HG03097 (cell line): Measurements from ENCODE around the gene MATN4.

Experiments used
- ATAC-seq: cut with Tn5 transposase; IDR thresholded peaks from one replicate; pipeline ENCODE4 v1.9.1; 2021; ENCODE audit not compliant: unreplicated experiment, low FRiP score

The MATN4 gene

DNA sequence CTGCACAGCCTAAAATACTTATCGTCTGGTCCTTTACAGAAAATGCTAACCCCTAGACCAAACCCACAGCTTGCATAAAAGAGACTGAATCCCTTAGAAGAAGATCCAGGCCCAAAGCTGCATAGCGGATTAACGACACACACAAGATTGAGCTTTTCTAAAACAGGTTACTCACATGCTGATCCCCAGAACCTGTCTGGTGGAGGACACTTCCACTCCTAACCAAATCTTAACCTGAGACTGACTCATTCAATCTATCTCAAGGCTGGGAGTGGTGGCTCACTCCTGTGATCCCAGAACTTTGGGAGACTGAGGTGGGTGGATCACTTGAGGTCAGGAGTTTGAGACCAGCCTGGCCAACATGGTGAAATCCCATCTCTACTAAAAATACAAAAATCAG lies 50.9 kb downstream of the MATN4 start:
- no peak for ATAC-seq

DNA sequence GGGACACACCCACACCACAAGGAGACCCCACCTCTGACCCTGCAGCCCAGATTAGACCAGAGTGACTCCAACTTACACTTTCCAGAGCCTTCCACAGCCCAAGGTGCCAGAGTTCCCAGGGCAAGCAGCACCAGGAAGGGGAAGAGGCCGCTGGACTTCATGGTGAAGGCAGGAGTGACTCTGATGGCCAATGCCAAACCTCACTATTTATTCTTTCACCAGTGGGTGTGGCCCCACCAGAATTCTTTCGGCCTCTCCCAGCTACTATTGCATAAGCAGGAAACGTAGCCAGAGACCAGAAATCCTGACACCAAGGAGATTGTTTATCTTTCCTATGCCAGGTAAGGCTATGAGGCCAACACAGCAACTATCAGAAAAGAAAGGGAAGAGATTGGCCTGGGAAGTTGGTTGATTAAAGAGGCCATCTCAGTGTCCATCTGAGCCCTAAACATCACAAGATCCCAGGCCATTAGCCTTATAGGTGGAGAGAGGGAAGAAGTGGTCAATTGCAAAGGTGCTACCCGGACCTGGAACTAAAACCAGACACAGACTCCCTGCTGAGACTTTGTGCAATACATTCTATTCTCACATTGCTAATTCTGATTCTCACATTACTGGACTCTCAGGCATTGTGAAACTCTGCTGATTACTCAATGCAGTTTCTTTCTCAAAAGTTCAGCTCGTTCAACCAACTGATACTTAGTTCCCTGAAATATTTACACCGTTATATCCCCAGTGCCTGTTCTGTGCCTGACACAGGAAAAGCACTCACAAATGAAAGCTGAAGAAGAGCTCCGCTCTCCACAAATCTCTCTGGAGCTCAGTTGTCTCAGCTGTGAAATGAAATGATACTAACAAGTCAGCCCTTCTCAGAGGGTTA lies 53.5 kb downstream of the MATN4 start, which contains the start of gene SLPI:
Gene SLPI (minus strand): TSS at position 182 of the 880 bp plus-strand sequence. CDS start 21 bp downstream, at position 161.
- no peak for ATAC-seq

DNA sequence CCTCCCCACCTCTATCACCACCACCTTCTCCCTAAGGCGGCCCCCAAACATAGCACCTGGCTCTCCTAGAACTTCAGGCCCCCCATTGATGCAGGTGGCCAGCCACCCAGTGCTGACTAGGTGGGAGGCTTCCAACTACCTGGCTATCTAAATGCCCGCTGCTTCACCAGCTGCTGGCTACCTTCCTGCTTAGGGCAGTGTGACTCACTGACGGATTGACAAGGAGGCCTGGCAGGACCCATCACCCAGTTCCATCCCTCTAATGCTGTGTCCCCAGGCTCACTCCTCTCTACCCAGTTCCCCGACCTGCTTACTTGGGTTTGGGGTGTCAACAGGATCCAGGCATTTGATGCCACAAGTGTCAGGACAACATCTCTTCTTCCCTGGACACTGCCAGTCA lies 54.8 kb downstream of the MATN4 start:
- ATAC-seq = no peak

DNA sequence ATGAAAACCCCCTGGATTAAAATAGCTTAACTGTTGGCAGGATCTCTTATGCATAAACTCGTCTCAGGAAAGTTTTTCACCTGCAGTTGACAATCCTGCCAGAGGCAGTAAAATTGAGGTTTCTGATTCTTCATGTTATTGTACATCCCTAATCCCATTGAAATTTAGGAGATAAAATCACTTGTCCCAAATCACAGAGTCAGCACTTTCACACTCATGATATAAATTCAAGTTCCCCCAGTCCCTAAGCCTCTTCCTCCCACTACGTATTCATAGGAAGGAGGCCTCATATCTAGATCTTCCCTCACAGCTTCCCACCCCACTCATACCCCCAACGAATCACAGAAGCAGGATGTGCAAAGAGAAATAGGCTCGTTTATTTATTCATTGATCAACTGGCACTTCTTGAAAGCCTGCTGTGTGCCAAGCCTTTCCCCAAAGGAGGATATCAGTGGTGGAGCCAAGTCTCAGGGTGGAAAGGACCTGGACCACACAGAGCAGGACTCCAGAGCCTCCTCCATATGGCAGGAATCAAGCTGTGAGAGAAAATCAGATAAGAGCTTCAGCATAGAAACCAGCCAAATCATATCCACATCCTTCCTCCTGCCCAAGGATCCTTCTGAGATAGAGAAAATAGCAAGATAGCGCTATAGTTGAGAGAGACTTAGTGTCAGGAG lies 56.1 kb downstream of the MATN4 start:
- no peak for ATAC-seq

DNA sequence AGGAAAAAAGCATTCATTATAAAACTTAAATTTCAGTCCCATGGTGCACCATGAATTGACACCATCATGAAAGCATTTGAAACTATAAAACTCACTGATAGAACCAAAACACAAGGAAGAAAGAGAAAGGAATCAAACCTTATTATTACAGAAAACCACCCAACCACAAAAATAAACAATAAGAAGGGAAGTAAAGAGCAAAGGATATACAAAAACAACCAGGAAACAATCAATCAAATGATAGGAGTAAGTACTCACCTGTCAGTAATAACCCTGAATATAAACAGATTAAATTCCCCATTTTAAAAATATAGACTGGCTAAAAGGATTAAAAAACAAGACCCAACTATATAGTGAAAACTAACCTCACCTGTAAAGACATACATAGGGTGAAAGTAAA lies 59.5 kb downstream of the MATN4 start:
- no peak for ATAC-seq

DNA sequence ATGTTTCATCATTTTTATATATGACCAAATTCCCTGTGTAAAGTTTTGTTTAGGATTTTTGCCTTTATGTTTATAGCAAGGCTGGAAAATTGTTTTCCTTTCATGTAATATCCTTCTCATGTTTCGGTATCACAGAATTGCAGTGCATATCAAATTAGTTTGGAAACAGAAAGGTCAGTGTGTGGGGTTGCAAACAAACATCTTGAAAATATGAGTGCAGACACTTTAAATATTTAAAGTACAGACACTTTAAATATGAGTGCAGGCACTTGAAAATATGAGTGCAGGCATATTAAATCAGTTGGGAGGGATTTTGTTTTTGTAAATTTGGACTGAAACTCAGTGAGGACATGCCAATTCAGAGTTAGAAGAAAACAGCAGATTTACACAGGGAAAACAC lies 60.2 kb downstream of the MATN4 start:
- ATAC-seq = no peak

DNA sequence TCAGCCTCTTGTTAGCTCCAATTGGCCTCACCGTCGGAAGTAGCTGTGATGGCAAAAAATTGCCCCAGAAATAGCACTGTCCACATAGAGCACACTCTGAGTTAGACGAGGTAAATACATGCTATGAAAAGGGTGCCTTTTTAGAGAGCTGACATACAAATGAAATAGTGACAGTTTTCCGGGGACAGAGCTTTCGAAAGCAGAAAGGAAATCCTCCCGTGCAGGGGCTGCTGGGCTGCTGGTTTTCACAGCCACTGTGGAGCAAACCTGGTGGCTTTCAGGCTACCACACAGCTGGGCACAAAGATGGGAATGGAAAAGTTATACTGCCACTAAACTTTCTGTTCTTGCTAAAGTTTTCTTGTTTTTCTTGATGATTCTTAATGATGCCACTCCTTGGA lies 62.0 kb downstream of the MATN4 start:
- no peak for ATAC-seq
